Measurements from ENCODE around the gene NACC2. TPM values are rescaled to one million over a fixed set of nuclear protein-coding genes. Genes with fewer than 3 reads are reported as not detected.
A peak's percentile ranks its signal among the peaks of the same experiment; 100 is the strongest.

NACC2 gene
- total and polyA plus RNA-seq, 2 of the 8 experiments (the other 6 are each of a cell fraction or from before 2014, with no cell fraction given), result 8.3 to 14.0 TPM

DNA sequence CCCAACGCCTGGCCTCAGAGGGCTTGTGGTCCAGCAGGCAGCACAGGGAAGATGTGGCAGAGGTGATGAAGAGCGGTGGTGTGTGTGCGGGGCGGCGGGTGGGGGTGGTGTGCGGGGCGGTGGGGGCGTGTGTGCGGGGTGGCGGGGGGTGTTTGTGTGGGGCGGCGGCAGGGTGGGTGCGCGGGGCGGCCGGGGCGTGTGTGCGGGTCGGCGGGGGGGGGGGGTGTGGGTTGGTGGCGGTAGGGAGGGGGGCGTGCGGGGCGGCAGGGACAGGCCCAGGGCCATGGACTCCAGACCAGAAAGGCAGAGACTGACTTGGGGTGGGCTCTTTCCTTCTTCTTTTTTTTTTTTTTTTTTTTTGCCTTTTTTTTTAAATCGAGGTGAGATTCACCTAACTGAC lies 4.5 kb upstream of the NACC2 start:
- Histone ChIP-seq H3K4me1 (replicated peaks in 1 of 4; ENCODE audit: control insufficient read depth in 3 of 4, insufficient read depth in 4 of 4, low read length in 3 of 4) (peaks cover 3 to 28% (median 24%) of the 10 kb centered on the region in 4 experiments), H3K27me3 (replicated peaks in 1 of 4; ENCODE audit: control insufficient read depth in 3 of 4, extremely low read depth in 1 of 4, insufficient read depth in 3 of 4, low read length in 3 of 4) (peaks cover 0 to 12% (median 9%) of the 10 kb centered on the region in 4 experiments; a peak in 6 of 7 replicates), H3K79me2 (ENCODE audit: control insufficient read depth in 1 of 2, insufficient read depth in 2 of 2, low read length in 2 of 2) (no peaks in the 10 kb centered on the region), H3K9ac (replicated peaks in 1 of 4; ENCODE audit: extremely low read depth in 1 of 4, low read depth in 3 of 4, low read length in 3 of 4) (no peak overlapping the region), H3K36me3 (ENCODE audit: control insufficient read depth in 2 of 4, insufficient read depth in 4 of 4, low read length in 3 of 4) (no peaks in the 10 kb centered on the region), H2BK5ac (ENCODE audit: low read depth, low read length) (no peak overlapping the region), H3K9me3 (ENCODE audit: insufficient read depth in 2 of 2, low read depth in 1 of 2, low read length in 1 of 2) (no peaks in the 10 kb centered on the region), H2BK120ac (replicated peaks; ENCODE audit: low read depth, low read length) (no peak overlapping the region), H2BK12ac (ENCODE audit: low read depth, low read length) (peak overlapping the region; percentile 68; the same call in 1 of the 2 replicates), H4K20me1 (replicated peaks in 1 of 2; ENCODE audit: control insufficient read depth in 1 of 2, insufficient read depth in 2 of 2, low read length in 2 of 2) (peaks cover 0 to 2% of the 10 kb centered on the region in 2 experiments), H2BK20ac (ENCODE audit: low read length) (no peak overlapping the region), H2AK5ac (ENCODE audit: low read depth, low read length) (no peak overlapping the region), H3K4ac (replicated peaks; ENCODE audit: insufficient read length, low read depth, low read length) (no peak overlapping the region), H3K18ac (ENCODE audit: extremely low read depth, low read length) (no peak overlapping the region), H3K4me2 (ENCODE audit: insufficient read depth in 1 of 2, low read depth in 2 of 2, low read length in 2 of 2) (no peak overlapping the region), H4K8ac (ENCODE audit: extremely low read depth, insufficient read depth, low read length) (no peak overlapping the region), H3K79me1 (ENCODE audit: low read depth, low read length) (no peaks in the 10 kb centered on the region), H2BK15ac (ENCODE audit: low read length) (0 out of 2 replicates have a peak overlapping the region, but pooled peaks have one; percentile 81), H3K14ac (ENCODE audit: insufficient read length) (no peak overlapping the region), H4K91ac (replicated peaks; ENCODE audit: insufficient read length, low read length) (peak overlapping the region; percentile 60), H3K56ac (replicated peaks; ENCODE audit: insufficient read length, low read depth, low read length) (no peak overlapping the region), H3K23ac (ENCODE audit: insufficient read length) (no peak overlapping the region), H2AFZ (ENCODE audit: low read length) (no peak overlapping the region), H3K23me2 (ENCODE audit: low read depth, low read length) (peaks cover under 1% of the 10 kb centered on the region; the same call in 1 of the 2 replicates), H3K27ac (ENCODE audit: low read depth, low read length) (no peak overlapping the region), H3K4me3 (ENCODE audit: extremely low read depth in 1 of 4, insufficient read depth in 2 of 4, low read depth in 3 of 4, low read length in 4 of 4) (no peak overlapping the region), H4K5ac (ENCODE audit: insufficient read length, low read depth, low read length) (no peak overlapping the region)
- DNase-seq (ENCODE audit: low read depth in 1 of 2, low spot score in 2 of 2) (no peak), FAIRE-seq (no peak)
- WGBS, 2 experiments (ENCODE audit: extremely low coverage in 1 of 2, insufficient coverage in 1 of 2, insufficient read length in 1 of 2, insufficient replicate concordance in 2 of 2, low coverage in 1 of 2, low lambda C conversion rate in 2 of 2, missing lambda C conversion rate in 1 of 2), result 100% methylated on average over 2 of the region's 25 CpGs; no CpG with 5 or more reads in 1 of the 2 experiments
- POLR2A ChIA-PET (ENCODE audit: partially characterized antibody), result interaction anchor here (0.9 to 1.1 kb wide), 2 partner anchors 8 to 18 kb away, joined by 3 read pairs; no protein-coding TSS in a partner anchor
- CTCF ChIA-PET (ENCODE audit: partially characterized antibody), result interaction anchor here (1.0 to 4.0 kb wide), 6 partner anchors 12 to 132 kb away, joined by 3 to 16 read pairs (median 3); no protein-coding TSS in a partner anchor
- TF ChIP-seq CTBP2 (IDR thresholded peaks at IDR 0.05; ENCODE audit: borderline replicate concordance, insufficient read depth, insufficient read length, low read length) (no peak), KDM4A (IDR thresholded peaks at IDR 0.05; ENCODE audit: low read depth, low read length, severe bottlenecking) (no peak), JUN (IDR thresholded peaks at IDR 0.05; ENCODE audit: low read depth, low read length) (no peak), HDAC6 (IDR thresholded peaks at IDR 0.05; ENCODE audit: low read depth, low read length) (no peak), CHD2 (IDR thresholded peaks at IDR 0.05; ENCODE audit: low read length) (no peak), RFX5 (IDR thresholded peaks at IDR 0.05; ENCODE audit: borderline replicate concordance, low read depth, low read length) (no peak), EGR1 (IDR thresholded peaks at IDR 0.05; ENCODE audit: borderline replicate concordance, low read depth, low read length) (no peak)
- TF ChIP-seq, protein P1, sequence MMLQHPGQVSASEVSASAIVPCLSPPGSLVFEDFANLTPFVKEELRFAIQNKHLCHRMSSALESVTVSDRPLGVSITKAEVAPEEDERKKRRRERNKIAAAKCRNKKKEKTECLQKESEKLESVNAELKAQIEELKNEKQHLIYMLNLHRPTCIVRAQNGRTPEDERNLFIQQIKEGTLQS (IDR thresholded peaks at IDR 0.05; ENCODE audit: insufficient read depth, low read depth, low read length), result no peak
